Measurements from ENCODE around the gene CRX.
A peak's percentile ranks its signal among the peaks of the same experiment; 100 is the strongest.

The CRX gene

DNA sequence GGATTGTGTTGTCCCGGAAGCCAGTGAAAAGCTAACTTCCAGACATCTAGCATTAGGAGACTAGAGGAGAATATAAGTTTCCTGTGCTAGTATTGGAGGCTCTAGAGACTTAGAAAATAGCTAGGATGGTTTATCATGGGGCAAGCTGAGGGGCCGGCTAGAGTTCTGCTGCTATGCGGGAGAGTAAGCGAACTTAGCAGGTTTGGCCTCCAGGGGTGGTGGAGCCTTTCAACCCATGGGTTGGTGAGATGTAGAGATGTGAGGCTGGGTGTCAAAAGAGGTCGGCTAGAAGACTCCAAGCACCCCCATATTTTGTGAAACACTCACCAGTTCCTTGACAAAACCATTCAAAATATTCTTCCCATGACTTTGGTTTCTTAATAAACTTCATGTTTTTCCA is 60.0 kb downstream of the CRX start:
- Histone ChIP-seq H3K4me3 (ENCODE audit: low read depth, low read length) (no peak overlapping the region), H3K4me1 (peaks cover 11% of the 10 kb centered on the region), H3K79me2 (peaks cover 8% of the 10 kb centered on the region), H3K9me3 (ENCODE audit: control insufficient read depth, low read length) (no peaks in the 10 kb centered on the region), H2AFZ (no peak overlapping the region), H3K9ac (no peak overlapping the region), H3K27me3 (ENCODE audit: control insufficient read depth, insufficient read depth, low read length) (no peaks in the 10 kb centered on the region), H3K27ac (no peak overlapping the region), H3K4me2 (ENCODE audit: low read length) (no peak overlapping the region), H3K36me3 (ENCODE audit: control insufficient read depth, insufficient read depth, low read length) (no peaks in the 10 kb centered on the region)
- TF ChIP-seq, protein P1, sequence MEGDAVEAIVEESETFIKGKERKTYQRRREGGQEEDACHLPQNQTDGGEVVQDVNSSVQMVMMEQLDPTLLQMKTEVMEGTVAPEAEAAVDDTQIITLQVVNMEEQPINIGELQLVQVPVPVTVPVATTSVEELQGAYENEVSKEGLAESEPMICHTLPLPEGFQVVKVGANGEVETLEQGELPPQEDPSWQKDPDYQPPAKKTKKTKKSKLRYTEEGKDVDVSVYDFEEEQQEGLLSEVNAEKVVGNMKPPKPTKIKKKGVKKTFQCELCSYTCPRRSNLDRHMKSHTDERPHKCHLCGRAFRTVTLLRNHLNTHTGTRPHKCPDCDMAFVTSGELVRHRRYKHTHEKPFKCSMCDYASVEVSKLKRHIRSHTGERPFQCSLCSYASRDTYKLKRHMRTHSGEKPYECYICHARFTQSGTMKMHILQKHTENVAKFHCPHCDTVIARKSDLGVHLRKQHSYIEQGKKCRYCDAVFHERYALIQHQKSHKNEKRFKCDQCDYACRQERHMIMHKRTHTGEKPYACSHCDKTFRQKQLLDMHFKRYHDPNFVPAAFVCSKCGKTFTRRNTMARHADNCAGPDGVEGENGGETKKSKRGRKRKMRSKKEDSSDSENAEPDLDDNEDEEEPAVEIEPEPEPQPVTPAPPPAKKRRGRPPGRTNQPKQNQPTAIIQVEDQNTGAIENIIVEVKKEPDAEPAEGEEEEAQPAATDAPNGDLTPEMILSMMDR (IDR thresholded peaks at IDR 0.05), result no peak

DNA sequence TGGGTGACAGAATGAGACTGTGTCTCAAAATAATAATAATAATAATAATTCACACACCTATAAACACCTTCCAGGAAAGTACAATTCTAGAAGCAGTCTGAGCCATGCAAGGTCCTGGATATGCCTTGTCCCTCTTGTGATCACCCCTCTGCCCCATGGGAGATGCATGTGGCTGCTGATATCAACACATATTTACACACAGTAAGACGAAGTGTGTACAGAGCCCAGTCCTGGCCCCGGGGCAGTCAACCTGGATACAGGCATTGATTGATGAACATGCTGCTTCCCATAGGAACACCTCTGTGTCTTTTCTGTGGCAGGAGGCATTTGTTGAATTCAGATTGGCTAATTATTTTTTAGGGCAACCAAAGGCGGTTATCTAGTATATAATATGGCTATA is 61.2 kb downstream of the CRX start:
- H3K4me2 ChIP-seq (ENCODE audit: low read length), result no peak overlapping the region
- H3K4me1 ChIP-seq, result peaks cover 13% of the 10 kb centered on the region
- peaks cover 8% of the 10 kb centered on the region for H3K79me2 ChIP-seq
- H3K27me3 ChIP-seq (ENCODE audit: control insufficient read depth, insufficient read depth, low read length), result no peaks in the 10 kb centered on the region
- no peak overlapping the region for H3K27ac ChIP-seq
- H3K9me3 ChIP-seq (ENCODE audit: control insufficient read depth, low read length), result no peaks in the 10 kb centered on the region
- no peak overlapping the region for H2AFZ ChIP-seq
- no peaks in the 10 kb centered on the region for H3K36me3 ChIP-seq (ENCODE audit: control insufficient read depth, insufficient read depth, low read length)
- H3K4me3 ChIP-seq (ENCODE audit: low read depth, low read length), result no peak overlapping the region
- no peak overlapping the region for H3K9ac ChIP-seq
- TF ChIP-seq, protein P1 (IDR thresholded peaks at IDR 0.05), result no peak

DNA sequence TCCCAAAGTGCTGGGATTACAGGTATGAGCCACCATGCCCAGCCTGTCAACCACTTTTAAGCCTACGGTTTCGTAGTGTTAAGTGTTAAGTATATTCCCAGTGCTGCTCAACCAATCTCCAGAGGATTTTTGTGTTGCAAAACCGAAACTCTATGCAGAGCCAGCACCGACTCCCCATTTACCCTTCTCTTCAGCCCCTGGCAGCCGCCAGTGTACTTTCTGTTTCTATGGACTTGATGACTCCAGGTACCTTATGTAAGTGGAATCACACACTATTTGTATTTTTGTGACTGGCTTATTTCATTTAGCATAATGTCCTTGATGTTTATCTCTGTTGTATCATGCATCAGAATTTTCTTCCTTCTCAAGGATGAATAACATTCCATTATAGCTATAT is 63.3 kb downstream of the CRX start:
- peak overlapping the region; percentile 98 for H3K27ac ChIP-seq
- H3K9me3 ChIP-seq (ENCODE audit: control insufficient read depth, low read length), result no peaks in the 10 kb centered on the region
- TF ChIP-seq, protein P1 (IDR thresholded peaks at IDR 0.05), result no peak
- H3K27me3 ChIP-seq (ENCODE audit: control insufficient read depth, insufficient read depth, low read length), result no peaks in the 10 kb centered on the region
- H3K36me3 ChIP-seq (ENCODE audit: control insufficient read depth, insufficient read depth, low read length), result no peaks in the 10 kb centered on the region
- H3K9ac ChIP-seq, result peak overlapping the region; percentile 16
- H3K4me2 ChIP-seq (ENCODE audit: low read length), result peak overlapping the region; percentile 73
- H3K4me3 ChIP-seq (ENCODE audit: low read depth, low read length), result peak overlapping the region; percentile 18
- peaks cover 21% of the 10 kb centered on the region for H3K4me1 ChIP-seq
- peaks cover 8% of the 10 kb centered on the region for H3K79me2 ChIP-seq
- H2AFZ ChIP-seq, result peak overlapping the region; percentile 36

DNA sequence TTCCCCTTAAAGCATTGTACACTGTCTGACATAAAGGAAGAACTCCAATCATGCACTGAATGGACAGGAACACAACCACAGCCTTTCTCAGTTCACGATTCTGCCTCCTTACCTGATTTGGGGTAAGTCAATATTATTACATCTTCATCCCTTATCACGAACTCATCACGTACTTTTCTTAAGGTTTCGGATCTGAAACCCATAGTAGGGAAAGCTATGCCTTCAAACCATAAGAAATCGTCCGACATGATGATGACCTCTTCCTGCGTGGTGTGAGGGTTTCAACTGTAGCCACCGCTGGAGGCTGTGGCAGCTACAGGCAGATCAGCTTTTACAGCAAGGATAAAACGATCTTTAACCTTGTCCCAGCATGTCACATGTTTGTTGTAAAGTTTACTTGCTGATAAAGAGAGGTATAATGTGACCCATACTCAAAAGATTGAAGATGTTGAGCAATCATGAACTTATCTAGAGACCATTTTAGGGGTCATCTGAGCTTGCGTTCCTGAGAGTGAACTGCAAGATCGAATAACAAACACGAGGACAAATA is 64.3 kb downstream of the CRX start, which contains the start of gene SULT2A1:
Gene SULT2A1, minus strand, starts transcription at position 306 of the 550 bp plus-strand sequence. Its CDS starts 58 bp downstream, at position 248.
- peak within 1 kb of the TSS; percentile 18 for H3K4me3 ChIP-seq (ENCODE audit: low read depth, low read length)
- no peaks in the 10 kb centered on the region for H3K27me3 ChIP-seq (ENCODE audit: control insufficient read depth, insufficient read depth, low read length)
- peak within 1 kb of the TSS; percentile 16 for H3K9ac ChIP-seq
- peak within 1 kb of the TSS; percentile 73 for H3K4me2 ChIP-seq (ENCODE audit: low read length)
- peak within 1 kb of the TSS; percentile 36 for H2AFZ ChIP-seq
- peaks cover 8% of the 10 kb centered on the region for H3K79me2 ChIP-seq
- H3K4me1 ChIP-seq, result peaks cover 31% of the 10 kb centered on the region
- H3K9me3 ChIP-seq (ENCODE audit: control insufficient read depth, low read length), result no peaks in the 10 kb centered on the region
- TF ChIP-seq, protein P1 (IDR thresholded peaks at IDR 0.05), result no peak
- H3K27ac ChIP-seq, result peak within 1 kb of the TSS; percentile 98
- no peaks in the 10 kb centered on the region for H3K36me3 ChIP-seq (ENCODE audit: control insufficient read depth, insufficient read depth, low read length)
